PFSK-1 (cell line): ENCODE results near the gene ARID3C.

Experiments
- FOXP2 ChIP-seq: optimal IDR thresholded peaks from 2 replicates; pipeline ENCODE3; 2011; ENCODE audit warnings: borderline replicate concordance, control low read depth, inconsistent platforms; ENCODE audit not compliant: insufficient read depth; ENCODE audit errors: extremely low read length, extremely low read depth
- POLR2AphosphoS5 ChIP-seq: IDR thresholded peaks from 2 replicates; pipeline ENCODE4 v1.6.1; 2012; ENCODE audit warnings: low read depth, mild to moderate bottlenecking, control low read depth, low read length, moderate library complexity
- SIN3A ChIP-seq: IDR thresholded peaks from 2 replicates; pipeline ENCODE4 v1.6.1; 2012; ENCODE audit warnings: mild to moderate bottlenecking, low read length, moderate library complexity, borderline replicate concordance; ENCODE audit not compliant: insufficient read depth
- TAF1 ChIP-seq: IDR thresholded peaks from 2 replicates; pipeline ENCODE4 v1.6.1; 2012; ENCODE audit warnings: low read length, control low read depth, borderline replicate concordance; ENCODE audit not compliant: insufficient read depth
- TF ChIP-seq, protein P1 (sequence below), 2 experiments: IDR thresholded peaks; 2 replicates each; pipeline versions ENCODE4 v1.6.1 to v1.8.0; 2011 to 2012; ENCODE audit warnings: low read depth in 2 of 2, low read length in 2 of 2, control low read depth in 1 of 2, inconsistent platforms in 1 of 2, mild to moderate bottlenecking in 1 of 2, moderate library complexity in 1 of 2; ENCODE audit not compliant: insufficient read depth in 1 of 2

DNA sequence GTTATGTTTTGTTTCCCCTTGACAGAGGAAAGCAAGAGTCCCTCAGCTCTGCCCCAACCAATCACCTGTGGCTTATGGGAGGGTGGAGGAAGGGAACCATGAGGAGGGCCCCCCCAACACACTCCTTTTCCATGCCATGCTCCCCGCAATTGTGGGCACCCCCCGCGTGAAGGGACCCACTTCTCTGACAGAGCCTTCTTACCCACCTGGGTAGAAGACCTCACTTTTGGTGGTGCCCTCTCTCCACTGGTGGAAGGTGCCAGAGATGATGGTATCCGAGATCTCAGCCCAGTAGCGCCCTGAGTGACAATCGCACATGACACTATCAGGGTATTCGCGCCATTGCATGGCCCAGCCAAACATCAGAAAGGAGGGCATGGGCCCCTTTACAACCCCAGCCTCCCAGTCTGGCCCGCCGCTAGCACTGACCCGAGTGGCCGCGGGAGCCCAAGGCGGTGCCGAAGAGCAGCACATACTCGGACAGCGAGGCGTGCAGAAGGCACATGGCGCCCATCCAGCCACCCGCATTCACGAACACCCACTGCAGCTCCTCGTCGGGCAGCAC lies 8.0 kb upstream of the ARID3C start:
- TF ChIP-seq POLR2AphosphoS5, result no peak
- TF ChIP-seq, protein P1, sequence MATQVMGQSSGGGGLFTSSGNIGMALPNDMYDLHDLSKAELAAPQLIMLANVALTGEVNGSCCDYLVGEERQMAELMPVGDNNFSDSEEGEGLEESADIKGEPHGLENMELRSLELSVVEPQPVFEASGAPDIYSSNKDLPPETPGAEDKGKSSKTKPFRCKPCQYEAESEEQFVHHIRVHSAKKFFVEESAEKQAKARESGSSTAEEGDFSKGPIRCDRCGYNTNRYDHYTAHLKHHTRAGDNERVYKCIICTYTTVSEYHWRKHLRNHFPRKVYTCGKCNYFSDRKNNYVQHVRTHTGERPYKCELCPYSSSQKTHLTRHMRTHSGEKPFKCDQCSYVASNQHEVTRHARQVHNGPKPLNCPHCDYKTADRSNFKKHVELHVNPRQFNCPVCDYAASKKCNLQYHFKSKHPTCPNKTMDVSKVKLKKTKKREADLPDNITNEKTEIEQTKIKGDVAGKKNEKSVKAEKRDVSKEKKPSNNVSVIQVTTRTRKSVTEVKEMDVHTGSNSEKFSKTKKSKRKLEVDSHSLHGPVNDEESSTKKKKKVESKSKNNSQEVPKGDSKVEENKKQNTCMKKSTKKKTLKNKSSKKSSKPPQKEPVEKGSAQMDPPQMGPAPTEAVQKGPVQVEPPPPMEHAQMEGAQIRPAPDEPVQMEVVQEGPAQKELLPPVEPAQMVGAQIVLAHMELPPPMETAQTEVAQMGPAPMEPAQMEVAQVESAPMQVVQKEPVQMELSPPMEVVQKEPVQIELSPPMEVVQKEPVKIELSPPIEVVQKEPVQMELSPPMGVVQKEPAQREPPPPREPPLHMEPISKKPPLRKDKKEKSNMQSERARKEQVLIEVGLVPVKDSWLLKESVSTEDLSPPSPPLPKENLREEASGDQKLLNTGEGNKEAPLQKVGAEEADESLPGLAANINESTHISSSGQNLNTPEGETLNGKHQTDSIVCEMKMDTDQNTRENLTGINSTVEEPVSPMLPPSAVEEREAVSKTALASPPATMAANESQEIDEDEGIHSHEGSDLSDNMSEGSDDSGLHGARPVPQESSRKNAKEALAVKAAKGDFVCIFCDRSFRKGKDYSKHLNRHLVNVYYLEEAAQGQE (IDR thresholded peaks at IDR 0.05; ENCODE audit: insufficient read depth in 1 of 2, low read depth in 2 of 2, low read length in 2 of 2), result no peak
- no peak for TF ChIP-seq TAF1
- no peak for TF ChIP-seq SIN3A
- TF ChIP-seq FOXP2, result no peak
